Raji (cell line): ENCODE measurements around the gene PCDH1.

Source experiments
- POLR2A ChIP-seq: IDR thresholded peaks from 2 replicates; pipeline ENCODE4 v1.6.1; 2011; ENCODE audit warnings: low read depth, low read length, control low read depth; ENCODE audit not compliant: insufficient read depth

The PCDH1 gene

DNA sequence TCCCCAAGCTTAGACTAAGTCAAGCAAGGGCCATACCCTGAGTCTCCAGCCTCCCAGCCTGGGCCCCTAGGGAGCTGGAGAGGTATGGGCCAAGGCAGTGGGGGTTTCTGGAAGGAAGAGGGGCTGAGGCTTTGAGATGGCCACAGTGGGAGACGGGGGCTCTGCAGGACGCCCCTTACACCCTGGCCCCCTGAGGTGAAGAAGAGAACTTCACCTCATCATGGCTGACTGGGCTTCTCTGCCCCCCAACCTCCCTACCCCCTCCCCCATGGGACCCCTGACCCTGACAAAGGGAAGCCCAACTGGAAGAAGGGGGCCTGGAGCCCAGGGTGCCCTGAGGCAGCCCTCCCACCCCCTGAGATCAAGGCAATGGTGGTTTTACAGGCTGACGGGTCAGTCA is 25.8 kb downstream of the PCDH1 start:
- TF ChIP-seq POLR2A = no peak

DNA sequence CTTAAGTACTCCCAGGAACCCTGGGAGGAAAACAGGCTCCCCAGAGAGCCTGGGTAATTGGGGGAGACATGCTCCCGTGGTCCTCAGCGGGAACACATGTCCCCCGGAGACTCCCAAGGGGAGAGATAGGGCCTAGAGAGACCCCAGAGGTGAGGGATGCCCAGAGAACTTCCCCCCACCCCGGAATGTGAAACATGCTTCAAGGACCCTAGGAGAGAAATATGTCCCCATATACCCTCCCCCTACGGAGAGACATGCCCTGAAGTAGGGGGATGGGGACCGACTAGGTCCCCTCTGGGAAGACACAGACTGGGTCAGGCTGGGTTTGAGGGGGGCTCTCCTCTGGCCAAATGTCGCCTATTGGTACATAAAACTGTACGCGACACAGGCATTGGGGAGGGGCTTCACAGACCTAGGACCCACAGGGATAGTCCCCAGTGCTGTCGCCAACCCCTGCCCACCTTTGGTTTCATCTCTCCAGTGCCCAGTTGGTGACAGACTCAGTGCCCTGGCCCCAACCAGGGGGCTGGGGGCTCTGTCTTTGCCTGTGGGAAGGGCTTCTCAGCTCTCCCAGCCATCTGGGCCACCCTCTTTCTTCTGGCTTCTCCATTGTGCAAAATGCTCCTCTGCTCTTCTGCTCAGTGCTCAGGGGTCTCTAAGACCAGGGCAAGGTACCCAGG is 26.9 kb downstream of the PCDH1 start:
- no peak for TF ChIP-seq POLR2A

DNA sequence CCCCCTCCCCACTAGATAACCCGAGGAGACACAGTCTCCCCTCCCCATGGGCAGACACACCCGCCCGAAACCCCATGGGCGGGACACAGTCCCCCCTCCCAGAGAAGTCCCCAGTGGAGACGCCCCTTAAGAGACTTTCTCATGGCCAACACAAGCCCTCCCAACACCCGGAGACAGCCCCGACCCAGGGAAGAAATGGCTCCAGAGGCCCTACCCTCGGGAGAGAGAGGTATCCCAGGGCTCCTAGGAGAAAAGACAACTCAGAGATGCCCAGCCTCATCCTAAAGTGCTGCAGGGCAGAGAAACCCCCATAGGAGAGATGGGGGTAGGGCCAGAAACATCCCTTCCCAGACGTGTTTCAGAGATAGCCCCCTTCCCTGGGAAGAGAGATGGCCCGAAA is 27.4 kb downstream of the PCDH1 start:
- no peak for TF ChIP-seq POLR2A

DNA sequence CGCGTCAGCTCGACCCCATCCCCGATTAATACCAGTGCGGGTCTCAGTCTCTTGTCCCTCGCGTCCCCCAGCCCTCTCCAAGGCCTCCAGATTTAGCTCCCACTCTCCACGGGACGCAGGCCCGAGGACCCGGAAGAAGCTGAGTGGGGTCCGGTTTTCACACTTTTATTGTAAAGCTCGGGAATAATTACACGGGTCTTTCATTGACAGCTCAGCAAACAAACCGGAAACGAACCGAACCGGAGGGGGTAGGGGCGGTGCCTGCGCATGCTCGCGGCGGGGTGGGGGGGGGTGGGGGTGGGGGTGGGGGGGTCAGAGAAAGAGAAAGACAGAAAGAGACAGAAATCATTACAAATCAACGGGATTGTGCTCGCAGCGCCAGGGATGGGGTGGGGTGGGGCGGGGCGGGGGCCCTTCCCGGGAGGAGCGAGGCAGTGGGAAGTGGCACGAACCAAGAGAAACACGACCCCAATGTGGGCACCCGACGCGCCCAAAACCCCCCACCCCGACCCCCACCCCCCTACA is 27.9 kb downstream of the PCDH1 start:
- no peak for TF ChIP-seq POLR2A

DNA sequence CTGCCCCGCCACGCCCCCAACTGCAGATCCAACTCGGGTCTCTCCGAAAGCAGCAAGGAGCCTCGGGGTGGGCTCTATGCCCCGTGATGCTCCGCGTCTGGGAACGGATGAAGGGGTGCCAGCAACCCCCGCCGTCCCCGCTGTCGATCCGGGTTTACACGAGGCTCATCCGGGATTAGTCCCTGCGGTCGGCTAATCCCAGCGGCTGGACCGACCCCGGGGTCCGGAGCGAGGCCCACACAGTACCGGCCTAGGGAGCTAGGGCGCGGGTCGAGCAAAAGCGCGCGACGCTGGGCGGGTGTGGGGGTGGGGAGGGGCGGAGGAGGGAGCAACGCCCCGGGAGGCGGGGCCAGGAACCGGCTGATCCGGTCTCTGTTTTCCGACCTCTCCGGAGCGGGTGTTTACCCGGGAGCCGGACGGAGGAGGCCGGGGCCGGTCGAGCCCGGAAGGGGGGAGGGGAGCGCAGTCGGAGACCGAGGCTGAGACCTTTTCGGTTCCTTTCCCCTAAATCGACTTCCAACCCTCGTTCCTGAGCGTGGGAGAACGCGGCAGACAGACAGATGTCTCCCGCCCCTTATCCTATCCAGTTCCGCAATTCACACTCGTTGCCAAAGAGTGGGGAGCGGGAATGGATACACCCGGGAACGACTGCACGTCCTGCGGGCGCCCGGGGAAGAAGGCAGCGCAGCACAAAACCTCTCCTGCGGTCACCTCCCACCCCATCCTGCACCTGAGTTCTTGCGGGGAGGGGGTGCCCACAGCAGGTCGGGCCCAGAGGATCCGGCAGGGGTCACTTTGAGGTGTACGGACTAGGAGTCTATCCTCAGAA is 28.6 kb downstream of the PCDH1 start:
- TF ChIP-seq POLR2A = peak; percentile 52; the same call in 1 of the 2 replicates

DNA sequence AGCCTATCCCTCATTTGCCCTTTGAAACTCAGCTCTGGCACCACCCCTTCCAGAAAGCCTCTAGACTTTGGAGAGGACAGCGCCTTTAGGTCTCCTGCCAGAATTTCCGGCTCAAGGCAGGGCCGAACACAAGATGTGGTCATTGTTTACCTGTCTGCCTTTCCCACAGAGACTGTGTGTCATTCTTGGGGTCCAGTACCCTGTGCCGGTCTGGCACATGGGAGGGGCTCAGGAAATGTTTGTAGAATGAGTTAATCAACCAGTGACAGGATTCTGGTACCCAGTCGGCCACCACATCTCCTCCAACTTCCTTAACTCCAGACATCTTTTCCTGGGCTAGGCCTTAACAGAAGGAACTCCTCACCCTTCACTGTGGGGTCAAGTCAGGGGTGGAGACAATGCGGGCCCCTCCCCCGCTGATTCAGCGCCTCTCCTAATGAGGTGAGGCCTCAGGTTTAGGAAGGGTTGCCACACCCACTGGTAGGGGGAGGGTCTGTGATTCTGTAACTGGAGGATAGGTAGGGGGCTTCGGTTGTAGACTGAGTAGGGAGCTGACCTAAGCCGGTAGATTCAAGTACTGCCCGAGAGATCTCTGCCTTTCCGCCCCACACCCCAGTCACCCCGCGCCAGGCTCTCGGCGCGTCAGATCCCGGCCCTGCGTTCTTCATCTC is 29.3 kb downstream of the PCDH1 start:
- TF ChIP-seq POLR2A = no peak

DNA sequence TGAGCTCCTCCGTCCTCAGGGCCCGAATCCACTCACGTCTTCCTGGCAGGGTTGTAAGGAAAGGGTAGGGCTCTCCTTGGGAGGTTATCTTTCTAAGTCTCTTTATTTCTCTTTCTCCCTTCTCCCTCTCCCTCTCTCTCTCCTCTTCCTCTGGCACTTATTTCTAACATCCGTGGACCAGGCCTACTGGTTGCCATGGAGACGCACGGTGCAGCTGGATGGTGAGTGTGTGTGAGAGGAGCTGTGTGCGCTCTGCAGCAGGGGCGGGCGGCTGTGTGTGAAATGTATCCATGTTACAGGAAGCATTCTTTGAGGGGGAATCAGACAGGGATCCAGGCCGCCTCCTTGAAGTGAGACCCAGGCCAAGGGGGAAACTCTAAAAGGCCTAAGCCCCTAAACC is 32.2 kb downstream of the PCDH1 start:
- no peak for TF ChIP-seq POLR2A

DNA sequence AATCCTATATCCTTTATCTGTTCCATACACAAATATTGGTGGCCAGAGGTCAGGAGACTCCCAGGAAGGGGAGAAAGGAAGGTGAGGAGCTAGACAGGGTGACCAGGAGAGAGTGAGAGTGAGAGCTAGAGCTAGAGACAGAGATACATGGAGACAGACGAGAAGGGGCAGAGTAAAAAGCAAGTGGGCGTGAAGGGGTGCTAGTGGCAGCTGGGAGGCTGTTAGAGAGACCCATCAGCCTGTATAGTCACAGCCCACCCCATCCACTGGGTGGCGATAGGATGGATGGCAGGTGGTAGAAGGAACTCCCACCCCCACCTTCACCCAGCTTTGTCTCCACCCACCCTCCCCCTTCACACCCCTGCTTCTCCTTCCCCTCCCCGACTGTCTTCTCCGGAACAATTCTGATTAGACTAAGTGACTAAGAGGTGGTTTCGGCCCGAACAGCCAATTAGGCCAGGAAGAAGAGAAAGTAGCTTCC is 32.8 kb downstream of the PCDH1 start:
- TF ChIP-seq POLR2A = no peak

DNA sequence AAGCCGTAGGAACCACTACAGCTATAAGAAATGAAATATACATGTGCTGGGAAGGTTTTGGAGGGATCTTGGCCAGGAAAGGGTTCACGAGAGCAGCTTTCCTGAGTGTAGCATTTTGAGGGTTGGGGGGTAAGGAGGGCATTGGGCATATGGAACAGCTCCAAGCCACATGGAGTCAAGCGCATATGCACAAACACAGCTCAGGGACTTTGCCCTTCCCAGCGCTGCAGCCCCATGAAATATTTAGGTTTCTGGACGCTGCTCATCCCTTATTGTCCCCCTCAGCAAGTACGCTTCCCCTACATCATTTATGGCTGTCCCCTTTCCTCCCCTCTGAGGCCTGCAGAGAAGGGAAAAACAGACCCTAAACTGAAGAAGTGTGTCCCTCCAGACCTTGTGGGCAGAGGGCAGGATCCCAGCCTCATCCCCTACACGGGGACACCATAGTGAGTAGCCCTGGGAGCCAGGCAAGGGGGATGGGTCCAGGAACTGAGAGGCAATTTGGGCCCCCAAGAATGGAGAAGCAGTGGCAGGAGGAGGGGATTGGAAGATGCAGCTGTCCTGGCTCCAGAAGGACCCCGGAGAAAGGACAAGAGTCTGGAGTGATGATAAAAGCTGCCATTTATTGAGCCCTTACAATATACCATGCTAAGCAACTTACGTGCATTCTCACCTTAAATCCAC is 33.7 kb downstream of the PCDH1 start:
- no peak for TF ChIP-seq POLR2A

DNA sequence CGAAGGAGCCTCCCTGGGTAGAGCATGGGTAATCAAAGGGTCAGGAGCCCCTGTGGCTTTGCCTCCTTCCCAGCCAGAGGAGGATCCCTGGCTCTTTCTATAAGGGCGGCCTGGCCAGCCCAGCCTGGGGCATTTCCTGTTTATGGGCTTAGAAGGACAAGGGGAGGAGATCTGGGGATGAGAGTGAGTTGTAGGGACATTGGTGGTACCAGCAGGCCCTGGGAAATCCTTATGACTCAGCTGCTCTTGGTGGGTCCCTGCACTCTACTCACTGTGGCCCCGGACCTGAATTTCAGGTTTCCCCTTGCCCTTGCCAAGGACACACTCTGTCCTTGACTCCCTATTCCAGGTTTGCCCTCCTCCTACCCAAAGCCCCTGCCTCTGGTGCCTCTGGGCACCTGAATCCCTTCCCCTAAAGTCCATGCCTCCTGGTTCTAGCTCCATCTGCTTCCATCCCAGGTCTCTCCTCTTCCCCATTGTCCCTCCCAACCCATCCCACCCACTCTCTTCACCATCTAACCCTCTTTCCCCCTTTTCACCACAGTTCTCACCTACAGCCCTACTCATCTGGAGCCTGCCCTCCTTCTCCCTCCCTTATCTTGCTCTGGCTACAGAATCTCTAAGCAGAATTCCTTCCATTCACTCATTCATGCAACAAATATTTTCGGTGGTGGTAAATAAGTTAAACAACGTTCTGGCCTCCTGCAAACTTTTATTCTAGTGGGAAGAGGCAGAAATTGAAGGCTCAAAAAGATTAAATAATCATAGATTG is 34.9 kb downstream of the PCDH1 start:
- TF ChIP-seq POLR2A = no peak

DNA sequence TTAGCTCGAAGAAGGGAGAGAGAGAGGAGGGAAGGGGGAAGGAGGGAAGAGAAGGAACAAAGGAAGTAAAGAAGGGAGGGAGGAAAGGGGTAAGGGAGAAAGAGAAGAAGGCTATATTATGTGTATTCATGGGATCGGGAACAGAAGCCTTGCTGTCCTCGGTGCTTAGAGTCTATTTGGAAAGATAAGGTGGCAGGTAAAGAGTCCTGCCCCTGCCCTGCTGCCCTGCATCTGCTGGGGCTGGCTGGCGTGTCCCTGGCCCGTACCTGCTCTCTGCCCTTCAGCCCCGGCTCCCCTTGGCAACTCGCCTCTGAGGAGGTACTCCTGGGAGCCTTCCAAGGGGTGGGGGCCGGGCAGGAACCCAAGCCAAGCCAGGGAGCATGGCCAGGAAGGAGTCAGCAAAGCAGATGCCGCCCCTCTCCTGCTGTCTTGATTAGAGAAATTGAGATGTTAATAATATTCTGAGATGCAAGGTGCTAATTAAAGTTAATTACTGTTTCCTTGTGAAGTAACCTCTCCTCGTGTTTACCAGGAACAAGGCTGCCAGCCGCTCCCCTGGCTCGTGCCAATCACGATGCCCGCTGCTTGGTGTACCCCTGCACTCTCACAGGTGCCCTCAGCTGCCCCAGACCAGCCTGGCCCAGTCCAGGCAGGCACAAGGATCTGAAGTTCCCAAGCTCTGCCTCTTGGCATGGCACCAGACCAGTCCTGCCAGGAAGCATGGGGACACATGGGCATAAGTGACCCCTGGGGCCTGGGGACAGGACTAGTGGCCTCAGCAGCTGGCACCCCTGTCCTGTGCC is 36.6 kb downstream of the PCDH1 start:
- no peak for TF ChIP-seq POLR2A

DNA sequence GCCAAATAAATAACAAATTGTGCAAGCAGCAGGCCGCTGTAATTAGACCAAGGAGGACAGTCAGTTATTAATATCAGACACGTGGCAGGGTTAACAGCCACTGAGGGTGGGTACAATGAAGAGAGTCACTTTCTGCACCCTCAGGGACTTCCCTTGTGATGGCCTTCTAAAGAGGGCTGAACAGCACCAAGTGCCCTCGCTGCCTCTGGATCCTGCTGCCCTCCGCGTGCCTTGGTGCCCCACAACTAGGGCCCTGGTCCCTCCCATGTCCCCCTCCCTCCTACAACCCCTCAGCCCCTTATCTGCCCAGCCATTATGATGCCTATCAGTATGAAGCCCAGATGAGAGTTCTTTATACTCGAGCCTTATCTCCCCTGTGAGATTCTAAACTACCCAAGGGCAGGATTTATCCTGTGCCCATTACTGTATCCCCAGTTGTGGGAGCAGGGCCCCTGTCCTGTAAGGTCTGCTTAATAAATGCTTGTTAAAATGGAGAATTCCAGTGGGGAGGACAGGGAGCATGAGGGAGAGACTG is 37.3 kb downstream of the PCDH1 start:
- no peak for TF ChIP-seq POLR2A

DNA sequence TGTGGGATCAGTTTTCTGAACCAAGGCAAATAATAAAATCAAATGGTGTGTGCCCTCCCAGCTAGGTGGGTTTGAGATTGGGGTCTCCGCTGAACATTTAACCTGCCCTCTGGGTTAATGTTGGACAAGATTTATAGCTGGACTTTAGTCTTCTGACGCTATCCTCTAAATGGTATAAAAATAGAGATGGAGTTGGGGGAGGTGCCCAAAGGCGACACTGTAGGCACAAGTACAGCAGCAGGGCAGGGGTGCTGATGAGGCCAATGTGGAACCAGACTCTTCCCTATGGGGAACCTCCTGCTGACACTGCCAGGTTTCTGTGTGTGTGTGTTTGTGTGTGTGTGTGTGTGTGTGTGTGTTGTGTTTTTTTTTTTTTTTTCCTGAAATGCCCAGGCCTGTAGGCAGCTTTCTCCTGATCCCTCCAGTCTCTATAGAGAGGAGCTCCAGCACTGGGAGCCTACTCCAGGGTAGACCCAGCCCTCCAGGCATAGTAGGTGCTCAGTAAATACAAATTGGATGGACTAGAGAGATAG is 37.9 kb downstream of the PCDH1 start:
- TF ChIP-seq POLR2A = no peak
